Lower lobe of right lung (tissue), 2 donors: ENCODE results near the gene CACNG1. TPM values are rescaled to one million over a fixed set of nuclear protein-coding genes. Genes with fewer than 3 reads are reported as not detected.

Experiments used
- ATAC-seq, 2 donors: fragments of 200-7000 bp; cut with Tn5 transposase; one replicate each; pipeline ENCODE4 v1.9.1; 2020 to 2022; ENCODE audit warnings: mild to moderate bottlenecking in 2 of 2, moderate library complexity in 2 of 2
- DNase-seq: peaks from one replicate; pipeline ENCODE4 v3.0.0-alpha.2; 2020
- H3K27ac ChIP-seq: fragments of 200-600 bp; one replicate; pipeline ENCODE4 v1.8.0; 2022
- H3K27me3 ChIP-seq: fragments of 200-600 bp; one replicate; pipeline ENCODE4 v1.8.0; 2022; ENCODE audit warnings: low read depth
- H3K36me3 ChIP-seq: fragments of 200-600 bp; one replicate; pipeline ENCODE4 v1.8.0; 2022; ENCODE audit warnings: mild to moderate bottlenecking
- H3K4me1 ChIP-seq: fragments of 200-600 bp; one replicate; pipeline ENCODE4 v1.8.0; 2022
- H3K4me3 ChIP-seq: fragments of 200-600 bp; one replicate; pipeline ENCODE4 v1.8.0; 2022; ENCODE audit warnings: mild to moderate bottlenecking
- H3K9me3 ChIP-seq: fragments of 200-600 bp; one replicate; pipeline ENCODE4 v1.8.0; 2022
- intact Hi-C: fragments of 100-400 bp; cut with DNase I; formaldehyde crosslinking; loops from one replicate; pipeline ENCODE4 v1.11.0; 2022
- long read RNA-seq: library from polyadenylated mRNA; unstranded; transcript quantifications from one replicate; pipeline ENCODE4 v2.0.0, GENCODE V29; 2021
- total RNA-seq: library from RNA; stranded (reverse); fragmentation: NEBNext Ultra II Directional; extraction: Animal tissue kit (Norgen Biotek cat#: 25700); gene quantifications from one replicate; pipeline ENCODE4 v1.2.1, GENCODE V29; 2021
- TF ChIP-seq, protein P1 (sequence below): fragments of 200-600 bp; IDR thresholded peaks from one replicate; pipeline ENCODE4 v1.8.0; 2022; ENCODE audit warnings: antibody characterized with exemption, mild to moderate bottlenecking
- donor health status: DM: no; HTN: yes; CAD: no; lungs with severe emphysema.

Gene CACNG1, protein sequence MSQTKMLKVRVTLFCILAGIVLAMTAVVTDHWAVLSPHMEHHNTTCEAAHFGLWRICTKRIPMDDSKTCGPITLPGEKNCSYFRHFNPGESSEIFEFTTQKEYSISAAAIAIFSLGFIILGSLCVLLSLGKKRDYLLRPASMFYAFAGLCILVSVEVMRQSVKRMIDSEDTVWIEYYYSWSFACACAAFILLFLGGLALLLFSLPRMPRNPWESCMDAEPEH
- total RNA-seq, result not detected
- long read RNA-seq, result 0 reads

DNA sequence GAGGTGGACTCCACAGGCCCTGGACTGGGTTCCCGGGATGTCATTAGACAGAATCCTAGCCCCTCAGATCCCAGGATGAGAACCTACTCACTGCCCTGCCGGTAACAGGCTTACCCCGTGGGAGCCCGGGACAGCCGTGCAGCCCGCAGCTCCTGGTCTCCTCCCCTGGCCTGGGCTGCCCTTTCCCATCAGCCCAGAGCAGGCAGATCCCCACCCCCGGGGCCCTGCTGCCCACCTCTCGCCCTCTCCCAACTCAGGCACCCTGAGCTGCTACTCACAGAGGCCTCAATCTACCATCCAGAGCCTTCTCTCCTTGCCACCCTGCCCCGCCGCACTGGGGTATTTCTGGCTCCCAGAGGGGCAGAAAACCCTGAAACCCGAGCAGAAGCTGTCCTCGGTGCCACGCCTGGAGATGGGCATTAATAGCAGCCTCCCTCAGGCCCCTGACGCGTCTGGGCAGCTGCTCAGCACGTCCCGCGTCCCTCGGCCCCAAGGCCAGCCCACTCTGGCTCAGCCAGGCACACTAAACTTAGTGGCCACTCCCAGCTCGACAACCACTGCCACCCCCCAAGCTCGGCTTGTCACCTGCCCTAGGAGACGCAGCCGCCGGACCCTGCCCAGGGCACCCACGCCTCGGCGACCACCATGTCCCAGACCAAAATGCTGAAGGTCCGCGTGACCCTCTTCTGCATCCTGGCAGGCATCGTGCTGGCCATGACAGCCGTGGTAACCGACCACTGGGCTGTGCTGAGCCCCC, at the start of gene CACNG1:
Gene CACNG1 (plus strand): TSS at position 539 of the 757 bp plus-strand sequence. CDS start 107 bp downstream, at position 646.
- H3K4me3 ChIP-seq, result no peak within 1 kb of the TSS
- DNase-seq (no peak), ATAC-seq (no peak)

DNA sequence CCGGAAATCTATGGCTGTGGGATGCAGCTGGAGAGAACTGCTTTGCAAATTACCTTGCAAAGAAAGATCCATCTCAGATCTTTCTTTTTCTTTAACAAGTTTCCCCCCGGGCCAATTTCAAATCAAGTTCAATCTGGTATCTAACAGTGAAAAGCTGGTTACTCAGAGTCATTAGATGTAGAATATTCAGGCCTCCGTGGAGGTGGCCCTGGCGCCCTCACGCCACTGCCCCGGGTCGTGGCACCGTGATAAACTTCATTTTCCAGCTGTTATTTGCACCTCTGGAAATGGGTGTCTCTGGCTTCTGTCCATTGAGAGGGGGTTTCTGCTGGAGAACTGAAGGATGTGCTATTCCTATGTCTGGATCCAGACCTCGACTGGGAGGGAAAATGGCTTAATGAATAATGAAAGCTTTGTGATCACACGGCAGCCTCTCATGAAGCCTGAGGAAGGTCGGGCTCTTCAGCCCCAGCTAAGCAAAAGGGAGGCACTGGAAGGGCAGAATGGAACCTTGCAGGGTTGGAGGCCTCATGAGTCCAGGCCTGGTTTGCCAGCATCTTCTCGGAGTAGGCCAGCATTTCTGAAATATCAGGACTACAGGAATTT, 49.3 kb upstream of the CACNG1 start:
- no peaks in the 10 kb centered on the region for H3K27me3 ChIP-seq
- H3K36me3 ChIP-seq, result no peaks in the 10 kb centered on the region
- no peaks in the 10 kb centered on the region for H3K4me1 ChIP-seq
- H3K27ac ChIP-seq, result no peak overlapping the region
- H3K9me3 ChIP-seq, result no peaks in the 10 kb centered on the region
- TF ChIP-seq, protein P1, sequence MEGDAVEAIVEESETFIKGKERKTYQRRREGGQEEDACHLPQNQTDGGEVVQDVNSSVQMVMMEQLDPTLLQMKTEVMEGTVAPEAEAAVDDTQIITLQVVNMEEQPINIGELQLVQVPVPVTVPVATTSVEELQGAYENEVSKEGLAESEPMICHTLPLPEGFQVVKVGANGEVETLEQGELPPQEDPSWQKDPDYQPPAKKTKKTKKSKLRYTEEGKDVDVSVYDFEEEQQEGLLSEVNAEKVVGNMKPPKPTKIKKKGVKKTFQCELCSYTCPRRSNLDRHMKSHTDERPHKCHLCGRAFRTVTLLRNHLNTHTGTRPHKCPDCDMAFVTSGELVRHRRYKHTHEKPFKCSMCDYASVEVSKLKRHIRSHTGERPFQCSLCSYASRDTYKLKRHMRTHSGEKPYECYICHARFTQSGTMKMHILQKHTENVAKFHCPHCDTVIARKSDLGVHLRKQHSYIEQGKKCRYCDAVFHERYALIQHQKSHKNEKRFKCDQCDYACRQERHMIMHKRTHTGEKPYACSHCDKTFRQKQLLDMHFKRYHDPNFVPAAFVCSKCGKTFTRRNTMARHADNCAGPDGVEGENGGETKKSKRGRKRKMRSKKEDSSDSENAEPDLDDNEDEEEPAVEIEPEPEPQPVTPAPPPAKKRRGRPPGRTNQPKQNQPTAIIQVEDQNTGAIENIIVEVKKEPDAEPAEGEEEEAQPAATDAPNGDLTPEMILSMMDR, result no peak
- intact Hi-C loops, result no loop called here
- H3K4me3 ChIP-seq, result no peak overlapping the region
- DNase-seq (no peak), ATAC-seq (no peak)

More for the DNA sequence above, at the start of gene CACNG1:
- peaks cover 19% of the 10 kb centered on the region for H3K9me3 ChIP-seq
- intact Hi-C loops, result no loop called here
- TF ChIP-seq, protein P1, result no peak
- no peaks in the 10 kb centered on the region for H3K4me1 ChIP-seq
- no peaks in the 10 kb centered on the region for H3K36me3 ChIP-seq
- H3K27me3 ChIP-seq, result peaks cover 6% of the 10 kb centered on the region
- no peak within 1 kb of the TSS for H3K27ac ChIP-seq

DNA sequence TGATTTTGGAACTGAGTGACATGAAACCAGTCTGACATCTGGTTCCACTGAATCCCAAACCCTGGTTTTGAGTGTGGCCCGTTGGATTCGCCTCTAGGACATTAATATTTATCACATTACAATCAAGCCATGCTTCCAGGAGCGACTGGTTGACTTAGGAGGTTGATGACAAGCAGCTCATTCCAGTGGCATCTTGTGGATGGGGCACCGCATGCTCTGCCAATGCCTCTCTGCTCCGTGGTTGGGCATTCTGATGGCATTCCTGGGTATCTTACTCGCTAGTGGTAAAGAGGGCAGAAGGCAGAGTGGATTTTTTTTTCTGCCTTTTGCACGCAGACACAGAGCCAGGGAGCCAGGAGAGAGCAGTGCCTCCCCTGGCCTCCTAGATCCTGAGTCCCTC, 48.4 kb upstream of the CACNG1 start:
- Histone ChIP-seq H3K36me3 (no peaks in the 10 kb centered on the region), H3K27ac (no peak overlapping the region), H3K27me3 (no peaks in the 10 kb centered on the region), H3K9me3 (no peaks in the 10 kb centered on the region), H3K4me1 (no peaks in the 10 kb centered on the region), H3K4me3 (no peak overlapping the region)
- ATAC-seq (no peak), DNase-seq (no peak)
- intact Hi-C loops, result no loop called here
- TF ChIP-seq, protein P1, result no peak

DNA sequence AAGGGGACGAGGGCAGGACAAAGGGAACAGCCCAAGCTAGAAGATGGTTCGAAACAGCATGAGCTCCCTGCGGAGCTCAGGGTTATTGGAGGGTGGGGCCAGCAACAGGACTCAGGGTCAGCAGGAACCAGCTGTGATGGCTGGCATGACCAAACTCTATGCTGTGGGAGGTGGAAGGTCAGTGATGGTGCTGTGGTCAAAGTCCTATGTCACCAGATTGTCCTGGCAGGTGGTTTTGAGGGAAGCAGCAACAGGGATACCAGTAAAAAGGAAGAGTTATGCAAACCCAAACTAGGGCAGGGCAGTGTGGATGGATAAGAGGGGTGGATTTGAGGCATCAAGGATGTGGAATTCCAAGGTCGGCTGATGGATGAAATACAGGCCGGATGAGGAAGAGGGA, 47.4 kb upstream of the CACNG1 start:
- DNase-seq, result no peak
- ATAC-seq, result no peak
- no peaks in the 10 kb centered on the region for H3K36me3 ChIP-seq
- TF ChIP-seq, protein P1, result no peak
- H3K4me1 ChIP-seq, result no peaks in the 10 kb centered on the region
- no peak overlapping the region for H3K4me3 ChIP-seq
- intact Hi-C loops, result no loop called here
- H3K27me3 ChIP-seq, result no peaks in the 10 kb centered on the region
- H3K27ac ChIP-seq, result no peak overlapping the region
- H3K9me3 ChIP-seq, result no peaks in the 10 kb centered on the region

DNA sequence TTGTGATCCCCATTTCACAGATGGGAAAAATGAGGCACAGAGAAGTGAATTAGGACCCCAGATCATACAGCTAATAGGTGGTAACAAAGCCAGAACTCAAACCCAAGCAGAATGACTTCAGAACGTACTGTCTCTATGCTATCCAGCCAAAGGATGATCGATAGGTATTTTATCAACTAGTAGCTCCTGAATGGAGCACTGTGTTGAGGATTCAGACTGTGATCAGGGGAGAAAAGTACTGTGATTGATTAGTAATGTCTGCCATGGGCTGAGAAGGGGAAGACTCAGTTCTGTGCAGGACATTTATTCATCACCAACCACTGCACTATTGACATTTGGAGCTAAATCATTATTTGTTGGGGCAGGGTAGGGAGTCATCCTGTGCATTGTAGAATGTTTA, 41.1 kb upstream of the CACNG1 start:
- Histone ChIP-seq H3K27me3 (no peaks in the 10 kb centered on the region), H3K36me3 (no peaks in the 10 kb centered on the region), H3K4me1 (no peaks in the 10 kb centered on the region), H3K9me3 (no peaks in the 10 kb centered on the region), H3K4me3 (no peak overlapping the region), H3K27ac (no peak overlapping the region)
- TF ChIP-seq, protein P1, result no peak
- DNase-seq (no peak), ATAC-seq (no peak)
- intact Hi-C loops, result no loop called here
